RWPE2 (cell line): ENCODE measurements around the gene PSMD12.

Experiments
- ATAC-seq: fragments of 200-7000 bp; cut with Tn5 transposase; 3 replicates; pipeline ENCODE4 v1.9.1; 2021; ENCODE audit warnings: low read depth
- DNase-seq: peaks from one replicate; pipeline ENCODE4 v3.0.0-alpha.2; 2020; ENCODE audit warnings: low spot score
- H3K27ac ChIP-seq: fragments of 450-650 bp; 2 replicates; pipeline ENCODE4 v1.5.1; 2017; ENCODE audit warnings: mild to moderate bottlenecking; ENCODE audit not compliant: poor library complexity, severe bottlenecking
- H3K27me3 ChIP-seq: fragments of 250-450 bp; sonication (Bioruptor Pico); 2 replicates; pipeline ENCODE4 v1.5.1; 2021; ENCODE audit warnings: mild to moderate bottlenecking, moderate library complexity; ENCODE audit not compliant: insufficient read depth, poor library complexity, severe bottlenecking
- H3K36me3 ChIP-seq: fragments of 250-450 bp; sonication (Bioruptor Pico); 2 replicates; pipeline ENCODE4 v1.5.1; 2020; ENCODE audit warnings: low read depth, mild to moderate bottlenecking, moderate library complexity
- H3K4me1 ChIP-seq: fragments of 250-450 bp; sonication (Bioruptor Pico); 2 replicates; pipeline ENCODE4 v1.5.1; 2021; ENCODE audit warnings: mild to moderate bottlenecking, moderate library complexity; ENCODE audit not compliant: insufficient read depth, poor library complexity, severe bottlenecking
- H3K4me3 ChIP-seq: fragments of 250-450 bp; sonication (Bioruptor Pico); 2 replicates; pipeline ENCODE4 v1.5.1; 2021; ENCODE audit warnings: mild to moderate bottlenecking, moderate library complexity; ENCODE audit not compliant: severe bottlenecking
- H3K9me3 ChIP-seq: fragments of 250-450 bp; sonication (Bioruptor Pico); 2 replicates; pipeline ENCODE4 v1.5.1; 2021; ENCODE audit warnings: mild to moderate bottlenecking, moderate library complexity; ENCODE audit not compliant: severe bottlenecking
- TF ChIP-seq, protein P1 (sequence below): fragments of 450-650 bp; IDR thresholded peaks from one replicate; pipeline ENCODE4 v1.5.1; 2017; ENCODE audit warnings: mild to moderate bottlenecking, moderate library complexity; ENCODE audit not compliant: poor library complexity, severe bottlenecking

The PSMD12 gene

DNA sequence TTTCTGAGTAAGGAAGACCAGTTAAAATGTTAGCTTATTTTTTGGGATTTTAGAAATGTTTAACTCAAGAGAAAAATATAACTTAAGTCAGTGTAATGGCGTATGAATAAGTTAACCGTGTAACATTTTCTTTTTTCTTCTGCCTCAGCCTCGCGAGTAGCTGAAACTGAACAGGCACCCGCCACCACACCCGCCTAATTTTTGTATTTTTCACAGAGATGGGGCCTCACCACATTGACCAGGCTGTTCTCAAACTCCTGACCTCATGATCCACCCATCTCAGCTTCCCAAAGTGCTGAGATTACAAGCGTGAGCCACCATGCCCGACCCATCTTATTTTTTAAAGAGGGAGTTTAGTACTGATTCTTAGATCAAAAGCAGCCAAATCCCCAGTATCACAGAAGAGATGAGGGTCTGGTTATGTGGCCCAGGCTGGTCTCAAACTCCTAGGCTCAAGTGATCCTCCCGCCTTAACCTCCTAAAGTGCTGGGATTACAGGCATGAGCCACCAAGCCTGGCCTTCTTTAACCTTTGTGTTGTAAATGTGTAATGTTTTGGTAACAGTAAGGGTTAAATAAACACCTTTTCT lies 27.5 kb upstream of the PSMD12 start:
- H3K36me3 ChIP-seq, result peaks cover 17% of the 10 kb centered on the region; the same call in 1 of the 2 replicates
- ATAC-seq, result no peak

DNA sequence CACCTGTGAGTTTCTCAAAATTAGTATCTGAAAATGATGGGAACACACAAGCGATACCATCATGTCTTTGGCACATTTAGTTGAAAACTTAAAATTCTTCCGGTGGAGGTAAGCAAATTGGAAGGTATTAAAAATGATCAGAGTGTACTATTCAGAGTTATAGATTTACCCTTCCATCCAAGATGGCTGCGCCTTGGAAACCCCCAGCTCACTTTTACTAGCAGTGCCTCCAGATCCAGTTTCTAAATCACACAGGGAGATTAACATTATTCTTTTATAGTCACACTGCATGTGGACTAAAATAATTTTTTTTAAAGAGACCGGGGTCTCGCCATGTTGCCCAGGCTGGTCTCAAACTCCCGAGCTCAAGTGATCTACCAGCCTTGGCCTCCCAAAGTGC lies 25.7 kb upstream of the PSMD12 start:
- Histone ChIP-seq H3K27ac (peak overlapping the region; percentile 88), H3K9me3 (no peaks in the 10 kb centered on the region), H3K4me3 (no peak overlapping the region), H3K36me3 (peaks cover 17% of the 10 kb centered on the region; the same call in 1 of the 2 replicates), H3K4me1 (peaks cover 26% of the 10 kb centered on the region), H3K27me3 (no peaks in the 10 kb centered on the region)
- no peak for ATAC-seq
- no peak for DNase-seq
- TF ChIP-seq, protein P1, sequence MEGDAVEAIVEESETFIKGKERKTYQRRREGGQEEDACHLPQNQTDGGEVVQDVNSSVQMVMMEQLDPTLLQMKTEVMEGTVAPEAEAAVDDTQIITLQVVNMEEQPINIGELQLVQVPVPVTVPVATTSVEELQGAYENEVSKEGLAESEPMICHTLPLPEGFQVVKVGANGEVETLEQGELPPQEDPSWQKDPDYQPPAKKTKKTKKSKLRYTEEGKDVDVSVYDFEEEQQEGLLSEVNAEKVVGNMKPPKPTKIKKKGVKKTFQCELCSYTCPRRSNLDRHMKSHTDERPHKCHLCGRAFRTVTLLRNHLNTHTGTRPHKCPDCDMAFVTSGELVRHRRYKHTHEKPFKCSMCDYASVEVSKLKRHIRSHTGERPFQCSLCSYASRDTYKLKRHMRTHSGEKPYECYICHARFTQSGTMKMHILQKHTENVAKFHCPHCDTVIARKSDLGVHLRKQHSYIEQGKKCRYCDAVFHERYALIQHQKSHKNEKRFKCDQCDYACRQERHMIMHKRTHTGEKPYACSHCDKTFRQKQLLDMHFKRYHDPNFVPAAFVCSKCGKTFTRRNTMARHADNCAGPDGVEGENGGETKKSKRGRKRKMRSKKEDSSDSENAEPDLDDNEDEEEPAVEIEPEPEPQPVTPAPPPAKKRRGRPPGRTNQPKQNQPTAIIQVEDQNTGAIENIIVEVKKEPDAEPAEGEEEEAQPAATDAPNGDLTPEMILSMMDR, result no peak

More for the DNA sequence above, 27.5 kb upstream of the PSMD12 start:
- DNase-seq, result no peak
- TF ChIP-seq, protein P1, result no peak
- Histone ChIP-seq H3K9me3 (no peaks in the 10 kb centered on the region), H3K27ac (no peak overlapping the region), H3K4me3 (no peak overlapping the region), H3K27me3 (no peaks in the 10 kb centered on the region), H3K4me1 (peaks cover 26% of the 10 kb centered on the region)

DNA sequence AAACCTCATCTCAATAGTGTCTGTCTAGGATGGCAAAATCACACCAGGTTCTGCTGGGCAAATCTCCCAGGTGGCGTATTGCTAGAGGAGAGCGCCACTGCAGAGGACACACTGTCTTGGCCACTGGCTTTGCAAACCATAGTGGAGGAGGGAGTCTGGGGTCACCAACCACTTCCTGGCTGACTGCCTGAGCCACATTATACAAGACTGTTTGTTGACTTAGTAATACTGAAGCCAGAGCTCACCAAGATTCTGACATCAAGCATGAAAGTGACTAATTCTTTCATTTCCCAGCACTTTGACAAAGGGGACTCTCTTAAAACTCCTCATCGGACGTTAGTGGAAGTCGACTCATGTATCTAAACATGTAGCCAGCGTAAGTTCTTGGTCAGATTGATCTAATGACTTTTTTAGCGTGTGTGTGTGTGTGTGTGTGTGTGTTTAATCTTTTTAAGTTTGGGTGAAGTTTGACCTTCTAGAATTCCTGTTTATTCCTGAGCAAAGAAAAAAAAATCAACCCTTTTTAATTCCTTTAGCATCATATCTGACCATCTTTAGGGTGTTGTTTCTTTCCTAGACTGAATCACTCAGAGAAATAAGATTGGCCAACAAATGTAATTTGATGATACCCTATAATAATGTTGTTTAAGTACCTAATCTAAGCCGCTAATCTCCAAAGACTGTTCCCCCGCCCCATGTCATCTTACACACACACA lies 24.4 kb upstream of the PSMD12 start:
- peak overlapping the region; percentile 88 for H3K27ac ChIP-seq
- TF ChIP-seq, protein P1, result peak; percentile 21
- H3K4me3 ChIP-seq, result no peak overlapping the region
- peak; percentile 87 for ATAC-seq
- no peak for DNase-seq
- peaks cover 26% of the 10 kb centered on the region for H3K4me1 ChIP-seq
- H3K27me3 ChIP-seq, result no peaks in the 10 kb centered on the region
- peaks cover 17% of the 10 kb centered on the region; the same call in 1 of the 2 replicates for H3K36me3 ChIP-seq
- H3K9me3 ChIP-seq, result no peaks in the 10 kb centered on the region

- Histone ChIP-seq H3K4me3 (no peak overlapping the region), H3K9me3 (no peaks in the 10 kb centered on the region), H3K36me3 (peaks cover 17% of the 10 kb centered on the region; the same call in 1 of the 2 replicates), H3K27ac (peak overlapping the region; percentile 88), H3K27me3 (no peaks in the 10 kb centered on the region), H3K4me1 (peaks cover 26% of the 10 kb centered on the region)
- ATAC-seq (no peak; the same call in 1 of the 3 replicates), DNase-seq (no peak)
- TF ChIP-seq, protein P1, result no peak
Measured at GRCh38 chr17:67390006-67390645, 23.7 kb upstream of the PSMD12 start.
